Fibroblast of lung (primary cell): Measurements from ENCODE around the gene IQSEC3. TPM values are rescaled to one million over a fixed set of nuclear protein-coding genes. Genes with fewer than 3 reads are reported as not detected.
"Not testable (repeated sequence)": the region's sequence is repeated elsewhere in the genome, so short reads cannot be mapped to it uniquely, and the experiment has no call there.

Experiments
- DNase-seq, 2 donors: peaks; one replicate each; pipeline versions ENCODE4 v3.0.0 to v3.0.0-alpha.2; 2010; ENCODE audit warnings: low read depth in 2 of 2
- H2AFZ ChIP-seq: 2 replicates; pipeline ENCODE4 v1.5.1; 2012; ENCODE audit warnings: low read length, control low read depth, inconsistent platforms
- H3K27ac ChIP-seq: 2 replicates; pipeline ENCODE4 v1.5.1; 2011; ENCODE audit warnings: low read length, control low read depth; ENCODE audit not compliant: insufficient read depth
- H3K27me3 ChIP-seq: 2 replicates; pipeline ENCODE4 v1.5.1; 2011; ENCODE audit warnings: mild to moderate bottlenecking, low read length; ENCODE audit not compliant: control insufficient read depth, insufficient read depth
- H3K36me3 ChIP-seq: 2 replicates; pipeline ENCODE4 v1.5.1; 2011; ENCODE audit warnings: low read length; ENCODE audit not compliant: control insufficient read depth, insufficient read depth
- H3K4me1 ChIP-seq: 2 replicates; pipeline ENCODE4 v1.5.1; 2011; ENCODE audit warnings: low read length; ENCODE audit not compliant: control insufficient read depth, insufficient read depth; ENCODE audit errors: extremely low read depth
- H3K4me2 ChIP-seq: 2 replicates; pipeline ENCODE4 v1.5.1; 2011; ENCODE audit warnings: low read length, control low read depth; ENCODE audit not compliant: insufficient read depth; ENCODE audit errors: extremely low read depth
- H3K4me3 ChIP-seq, 4 experiments: fragments of 200-600 bp in 1 of 4; sonication (generic) in 1 of 4; replicated peaks in 1 of 4; 2 replicates each; pipeline ENCODE4 v1.5.1; 2011 to 2016; ENCODE audit warnings: low read length in 4 of 4, low read depth in 3 of 4, mild to moderate bottlenecking in 3 of 4, control low read depth in 2 of 4, inconsistent platforms in 1 of 4, mixed read lengths in 1 of 4; ENCODE audit not compliant: insufficient read depth in 1 of 4; ENCODE audit errors: control extremely low read depth in 1 of 4
- H3K79me2 ChIP-seq: 2 replicates; pipeline ENCODE4 v1.5.1; 2012; ENCODE audit warnings: mild to moderate bottlenecking, low read length, inconsistent platforms; ENCODE audit not compliant: control insufficient read depth, insufficient read depth
- H3K9ac ChIP-seq: 2 replicates; pipeline ENCODE4 v1.5.1; 2011; ENCODE audit warnings: mild to moderate bottlenecking, low read length, control low read depth; ENCODE audit not compliant: insufficient read depth
- H3K9me3 ChIP-seq: 2 replicates; pipeline ENCODE4 v1.5.1; 2012; ENCODE audit warnings: low read depth, low read length; ENCODE audit not compliant: control insufficient read depth, insufficient read depth
- H4K20me1 ChIP-seq: 2 replicates; pipeline ENCODE4 v1.5.1; 2011; ENCODE audit warnings: low read length; ENCODE audit not compliant: control insufficient read depth, insufficient read depth; ENCODE audit errors: extremely low read depth
- CTCF ChIP-seq, 2 donors: IDR thresholded peaks in 1 of 2; conservative IDR thresholded peaks in 1 of 2; 1 replicate in 1 of 2; 2 replicates in 1 of 2; pipeline ENCODE4 v1.5.1; 2011 to 2012; ENCODE audit warnings: low read length in 2 of 2, control low read depth in 1 of 2, inconsistent platforms in 1 of 2, low read depth in 1 of 2, mild to moderate bottlenecking in 1 of 2
- EZH2 ChIP-seq: IDR thresholded peaks from 2 replicates; pipeline ENCODE4 v1.5.1; 2012; ENCODE audit warnings: low read length, control low read depth, mild to moderate bottlenecking; ENCODE audit errors: missing control alignments
- polyA plus RNA-seq, 2 donors: library from polyadenylated mRNA; depleted of rRNA in 1 of 2; stranded (reverse) in 1 of 2; unstranded in 1 of 2; fragments of >200 nt; gene quantifications; 2 replicates each; pipeline ENCODE4 v1.2.1, GENCODE V29; 2011 to 2012; ENCODE audit warnings: missing spikeins in 1 of 2
- total RNA-seq: library from RNA; depleted of rRNA; stranded (reverse); fragments of >200 nt; gene quantifications from 2 replicates; pipeline ENCODE4 v1.2.1, GENCODE V29; 2014

The IQSEC3 gene
- total and polyA plus RNA-seq, 2 donors (not counting 1 experiment from before 2014, with no cell fraction given), result 0.14 to 1.3 TPM

DNA sequence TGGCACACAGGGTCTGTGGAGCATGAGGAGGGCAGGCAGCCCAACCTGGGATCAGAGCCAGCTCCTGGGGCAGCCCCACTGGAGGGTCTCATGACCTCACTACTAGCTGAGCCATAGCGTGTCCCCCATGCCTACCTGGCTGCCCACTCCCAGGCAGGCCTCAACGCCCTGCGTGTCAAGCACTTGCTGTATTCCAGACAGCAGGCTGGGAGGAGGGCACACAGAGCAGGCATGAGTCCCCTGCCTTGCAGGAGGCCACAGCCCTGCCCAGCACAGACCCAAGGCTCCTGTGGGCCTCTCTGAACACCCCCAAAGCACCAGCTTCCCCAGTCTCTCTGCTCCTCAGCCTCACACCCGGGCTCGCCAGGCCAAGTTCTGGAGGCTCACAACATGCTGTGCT lies 64.0 kb downstream of the IQSEC3 start:
- Histone ChIP-seq H3K4me3 (no peak overlapping the region), H3K4me2 (no peak overlapping the region), H3K27ac (no peak overlapping the region), H3K79me2 (no peaks in the 10 kb centered on the region), H3K9me3 (no peaks in the 10 kb centered on the region), H3K36me3 (no peaks in the 10 kb centered on the region), H3K9ac (no peak overlapping the region), H3K27me3 (peaks cover 3% of the 10 kb centered on the region), H3K4me1 (no peaks in the 10 kb centered on the region), H4K20me1 (no peaks in the 10 kb centered on the region), H2AFZ (no peak overlapping the region)
- DNase-seq, result no peak
- TF ChIP-seq CTCF (conservative IDR thresholded peaks at IDR 0.05 in 1 of 2, IDR thresholded peaks at IDR 0.05 in 1 of 2; ENCODE audit: low read depth in 1 of 2, low read length in 2 of 2) (no peak), EZH2 (no peak)

GRCh38 chr12:131008-131407 lies 64.4 kb downstream of the IQSEC3 start:
- Histone ChIP-seq H3K4me2 (no peak overlapping the region), H4K20me1 (no peaks in the 10 kb centered on the region), H2AFZ (no peak overlapping the region), H3K4me3 (no peak overlapping the region), H3K36me3 (no peaks in the 10 kb centered on the region), H3K9ac (no peak overlapping the region), H3K27me3 (peaks cover 3% of the 10 kb centered on the region), H3K9me3 (no peaks in the 10 kb centered on the region), H3K4me1 (no peaks in the 10 kb centered on the region), H3K27ac (no peak overlapping the region), H3K79me2 (no peaks in the 10 kb centered on the region)
- TF ChIP-seq CTCF (conservative IDR thresholded peaks at IDR 0.05 in 1 of 2, IDR thresholded peaks at IDR 0.05 in 1 of 2; ENCODE audit: low read depth in 1 of 2, low read length in 2 of 2) (no peak), EZH2 (no peak)
- DNase-seq, result no peak

DNA sequence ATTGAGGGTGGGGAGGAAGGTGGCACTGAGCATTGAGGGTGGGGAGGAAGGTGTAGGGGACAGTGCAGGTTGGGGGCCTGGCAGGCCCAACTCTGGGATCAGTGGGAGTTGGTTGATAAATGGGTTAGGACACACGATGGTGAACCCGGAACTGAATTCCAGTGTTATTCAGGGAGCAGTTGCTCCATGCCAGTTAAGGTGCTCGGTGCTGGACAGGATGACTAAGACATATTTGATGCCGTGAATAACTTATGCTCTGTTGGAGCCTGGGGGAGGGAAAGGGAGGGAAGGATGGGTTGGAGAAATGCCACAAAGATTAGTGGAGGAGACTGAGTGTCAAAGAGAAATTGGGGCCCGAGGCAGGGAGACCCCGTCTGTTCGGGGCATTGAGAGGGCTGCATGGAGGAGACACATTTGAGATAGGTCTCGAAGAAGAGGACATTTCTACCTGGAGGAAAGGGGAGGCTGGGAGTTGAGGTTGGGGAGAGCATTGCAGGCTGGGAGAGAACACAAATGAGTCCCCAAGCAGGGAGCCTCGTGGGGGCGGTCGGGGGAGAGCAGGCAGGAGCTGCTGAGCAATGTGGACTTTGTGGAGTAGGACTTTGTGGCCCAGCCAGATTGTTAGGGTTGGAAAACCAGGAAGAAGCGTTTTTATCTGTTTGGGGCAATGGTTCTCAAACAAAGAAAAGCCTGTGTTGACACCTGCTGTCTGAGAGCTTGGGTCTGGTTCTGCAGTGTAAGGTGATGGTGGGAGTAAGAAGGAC lies 65.3 kb downstream of the IQSEC3 start:
- Histone ChIP-seq H3K4me2 (no peak overlapping the region), H4K20me1 (no peaks in the 10 kb centered on the region), H2AFZ (no peak overlapping the region), H3K4me3 (no peak overlapping the region), H3K9ac (no peak overlapping the region), H3K27me3 (peaks cover 6% of the 10 kb centered on the region), H3K27ac (no peak overlapping the region), H3K36me3 (no peaks in the 10 kb centered on the region), H3K4me1 (no peaks in the 10 kb centered on the region), H3K9me3 (no peaks in the 10 kb centered on the region), H3K79me2 (no peaks in the 10 kb centered on the region)
- DNase-seq, result peak in 1 of 2 donors; percentile 15
- no peak for TF ChIP-seq CTCF (conservative IDR thresholded peaks at IDR 0.05 in 1 of 2, IDR thresholded peaks at IDR 0.05 in 1 of 2; ENCODE audit: low read depth in 1 of 2, low read length in 2 of 2)
- no peak for TF ChIP-seq EZH2

DNA sequence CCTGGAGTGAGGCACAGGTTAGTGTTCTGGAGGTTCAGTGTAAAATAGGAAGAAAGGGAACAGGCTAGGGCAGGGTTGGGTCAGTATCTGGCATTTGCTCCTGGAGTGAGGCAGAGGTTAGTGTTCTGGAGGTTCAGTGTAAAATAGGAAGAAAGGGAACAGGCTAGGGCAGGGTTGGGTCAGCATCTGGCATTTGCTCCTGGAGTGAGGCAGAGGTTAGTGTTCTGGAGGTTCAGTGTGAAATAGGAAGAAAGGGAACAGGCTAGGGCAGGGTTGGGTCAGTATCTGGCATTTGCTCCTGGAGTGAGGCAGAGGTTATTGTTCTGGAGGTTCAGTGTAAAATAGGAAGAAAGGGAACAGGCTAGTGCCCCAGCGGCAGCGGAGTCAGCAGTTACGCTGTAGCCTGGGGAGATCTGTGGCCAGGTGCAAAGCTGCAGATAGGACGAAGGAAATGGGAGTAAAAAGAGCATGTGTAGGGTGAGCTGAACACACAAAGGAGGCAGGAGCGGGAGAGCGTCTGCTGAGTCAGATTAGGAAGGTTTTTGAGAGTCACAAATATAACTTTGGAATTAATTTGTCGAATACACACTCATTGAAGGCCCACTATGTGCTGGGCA lies 67.2 kb downstream of the IQSEC3 start:
- not testable (repeated sequence) for H4K20me1 ChIP-seq, H3K4me3 ChIP-seq, H3K36me3 ChIP-seq, H2AFZ ChIP-seq, H3K27ac ChIP-seq, H3K9ac ChIP-seq, H3K9me3 ChIP-seq, H3K4me2 ChIP-seq, H3K4me1 ChIP-seq, H3K79me2 ChIP-seq, H3K27me3 ChIP-seq, DNase-seq
